Lung (tissue), 12 donors: ENCODE results near the gene CCDC15. TPM values are rescaled to one million over a fixed set of nuclear protein-coding genes. Genes with fewer than 3 reads are reported as not detected.
"Not testable (repeated sequence)": the region's sequence is repeated elsewhere in the genome, so short reads cannot be mapped to it uniquely, and the experiment has no call there.

Experiments
- ATAC-seq: fragments of 200-7000 bp; cut with Tn5 transposase; one replicate; pipeline ENCODE4 v1.9.1; 2020; ENCODE audit warnings: moderate number of reproducible peaks; ENCODE audit not compliant: insufficient read depth, low FRiP score
- DNase-seq, 3 donors: peaks; one replicate each; pipeline ENCODE4 v3.0.0-alpha.2; 2013 to 2017
- H3K27ac ChIP-seq, 2 donors: one replicate each; pipeline ENCODE4 v1.5.1; 2013; ENCODE audit warnings: mild to moderate bottlenecking in 2 of 2, moderate library complexity in 2 of 2, control low read depth in 1 of 2, inconsistent platforms in 1 of 2, low read depth in 1 of 2, low read length in 1 of 2
- H3K27me3 ChIP-seq, 3 donors: one replicate each; pipeline ENCODE4 v1.5.1; 2013; ENCODE audit warnings: low read length in 2 of 3; ENCODE audit not compliant: control insufficient read depth in 3 of 3, insufficient read depth in 3 of 3
- H3K36me3 ChIP-seq, 4 donors: one replicate each; pipeline ENCODE4 v1.5.1; 2013; ENCODE audit warnings: low read length in 4 of 4, mild to moderate bottlenecking in 1 of 4, moderate library complexity in 1 of 4; ENCODE audit not compliant: control insufficient read depth in 4 of 4, insufficient read depth in 4 of 4
- H3K4me1 ChIP-seq, 5 donors: one replicate each; pipeline ENCODE4 v1.5.1; 2013; ENCODE audit warnings: low read length in 5 of 5, mild to moderate bottlenecking in 2 of 5, moderate library complexity in 1 of 5; ENCODE audit not compliant: control insufficient read depth in 5 of 5, insufficient read depth in 5 of 5
- H3K4me3 ChIP-seq: one replicate; pipeline ENCODE4 v1.5.1; 2013; ENCODE audit warnings: mild to moderate bottlenecking, control low read depth, moderate library complexity
- H3K9ac ChIP-seq, 2 donors: one replicate each; pipeline ENCODE4 v1.5.1; 2013; ENCODE audit warnings: low read length in 2 of 2, control low read depth in 1 of 2; ENCODE audit not compliant: insufficient read depth in 1 of 2
- H3K9me3 ChIP-seq, 4 donors: one replicate each; pipeline ENCODE4 v1.5.1; 2013; ENCODE audit warnings: low read length in 3 of 4, mild to moderate bottlenecking in 1 of 4, moderate library complexity in 1 of 4; ENCODE audit not compliant: control insufficient read depth in 4 of 4, insufficient read depth in 3 of 4
- CTCF ChIP-seq: IDR thresholded peaks from 2 replicates; pipeline ENCODE4 v1.5.1; 2012; ENCODE audit warnings: mild to moderate bottlenecking; ENCODE audit errors: control extremely low read depth, extremely low read depth
- WGBS, 2 donors: extraction: QIAGEN DNeasy Blood & Tissue Kit; methylation state at CpG; one replicate each; pipeline ENCODE4 v1.1.7; 2013; 5-methylcytosine and 5-hydroxymethylcytosine counted together
- polyA plus RNA-seq, 2 donors: library from polyadenylated mRNA; stranded (reverse); fragments of 200-250 nt; gene quantifications; one replicate each; pipeline ENCODE4 v1.2.1, GENCODE V29; 2013
- total RNA-seq, 2 donors: library from RNA; depleted of rRNA in 1 of 2; stranded (reverse); fragments of >200 nt in 1 of 2; gene quantifications; one replicate each; pipeline ENCODE4 v1.2.1, GENCODE V29; 2014 to 2021
- donor health status: control.
- donor health status: control.
- donor health status: Bipolar disorder and iron deficiency.
- donor health status: healthy.
- donor health status: DM: yes; HTN: yes; CAD: no.

Gene CCDC15
- total and polyA plus RNA-seq, 4 donors = 0.65 to 5.1 (median 1.1) TPM

GRCh38 chr11:125022551-125022950 lies 68.5 kb downstream of the CCDC15 start:
- no peak for ATAC-seq
- no peak overlapping the region for H3K9ac ChIP-seq
- TF ChIP-seq CTCF = no peak

GRCh38 chr11:125025968-125026367 lies 72.0 kb downstream of the CCDC15 start:
- H3K27me3 ChIP-seq = no peaks in the 10 kb centered on the region
- H3K4me3 ChIP-seq = no peak overlapping the region
- no peaks in the 10 kb centered on the region for H3K36me3 ChIP-seq
- WGBS, 2 donors = 94 to 100% methylated on average over 2 of the region's 2 CpGs
- no peaks in the 10 kb centered on the region for H3K9me3 ChIP-seq
- TF ChIP-seq CTCF = no peak
- H3K9ac ChIP-seq = no peak overlapping the region
- no peak for ATAC-seq
- H3K27ac ChIP-seq = no peak overlapping the region
- H3K4me1 ChIP-seq = no peaks in the 10 kb centered on the region
- no peak for DNase-seq

More at GRCh38 chr11:125022551-125022950, 68.5 kb downstream of the CCDC15 start:
- DNase-seq = no peak
- H3K4me1 ChIP-seq = no peaks in the 10 kb centered on the region
- H3K27me3 ChIP-seq = no peaks in the 10 kb centered on the region
- no peaks in the 10 kb centered on the region for H3K36me3 ChIP-seq
- no peak overlapping the region for H3K4me3 ChIP-seq
- H3K27ac ChIP-seq = no peak overlapping the region
- no peaks in the 10 kb centered on the region for H3K9me3 ChIP-seq

GRCh38 chr11:125029431-125029830 lies 75.4 kb downstream of the CCDC15 start:
- not testable (repeated sequence) for DNase-seq, H3K4me3 ChIP-seq, H3K9ac ChIP-seq, ATAC-seq, H3K27ac ChIP-seq, H3K27me3 ChIP-seq, H3K4me1 ChIP-seq, H3K36me3 ChIP-seq, H3K9me3 ChIP-seq
- WGBS, 2 donors = 81 to 93% methylated on average over 1 of the region's 1 CpG

- H3K27me3 ChIP-seq = no peaks in the 10 kb centered on the region
- ATAC-seq (no peak), DNase-seq (no peak)
- no peak overlapping the region for H3K9ac ChIP-seq
- H3K36me3 ChIP-seq = peaks cover 0 to 2% (median 0%) of the 10 kb centered on the region in 4 donors
- no peak overlapping the region for H3K27ac ChIP-seq
- H3K4me3 ChIP-seq = no peak overlapping the region
- 62 to 88% methylated on average over 1 of the region's 1 CpG for whole genome bisulfite sequencing, 2 donors
- H3K4me1 ChIP-seq = no peaks in the 10 kb centered on the region
- no peak for TF ChIP-seq CTCF
- peaks cover 0 to 2% (median 0%) of the 10 kb centered on the region in 4 donors for H3K9me3 ChIP-seq
Observed at GRCh38 chr11:125036933-125037332, 82.9 kb downstream of the CCDC15 start.
